HG02642 (cell line): ENCODE measurements around the gene TLR9.
"Not testable (repeated sequence)": the region's sequence is repeated elsewhere in the genome, so short reads cannot be mapped to it uniquely, and the experiment has no call there.

Experiments
- ATAC-seq: cut with Tn5 transposase; IDR thresholded peaks from one replicate; pipeline ENCODE4 v1.9.1; 2021; ENCODE audit warnings: mild to moderate bottlenecking; ENCODE audit not compliant: unreplicated experiment, poor library complexity

The TLR9 gene

GRCh38 chr3:52197842-52198625 is 27.4 kb downstream of the TLR9 start, which contains the start of gene ALAS1:
ALAS1 (plus strand) TSS chr3:52198160; CDS start chr3:52199242, 1,082 bp downstream.
- ATAC-seq: peak; percentile 78

GRCh38 chr3:52197499-52197841 is 28.0 kb downstream of the TLR9 start:
- ATAC-seq: no peak

GRCh38 chr3:52196977-52197376 is 28.5 kb downstream of the TLR9 start:
- no peak for ATAC-seq

GRCh38 chr3:52195823-52196331 is 29.6 kb downstream of the TLR9 start:
- no peak for ATAC-seq

- no peak for ATAC-seq
Measured at GRCh38 chr3:52195291-52195597, 30.2 kb downstream of the TLR9 start.

GRCh38 chr3:52194485-52195290 is 30.8 kb downstream of the TLR9 start:
- ATAC-seq: no peak

GRCh38 chr3:52193065-52193464 is 32.4 kb downstream of the TLR9 start:
- ATAC-seq: no peak

- no peak for ATAC-seq
Measured at GRCh38 chr3:52191663-52192062, 33.8 kb downstream of the TLR9 start.

- ATAC-seq: no peak
Measured at GRCh38 chr3:52190294-52191074, 35.0 kb downstream of the TLR9 start.

GRCh38 chr3:52188556-52188955 is 36.9 kb downstream of the TLR9 start:
- ATAC-seq: no peak

GRCh38 chr3:52186729-52187128 is 38.7 kb downstream of the TLR9 start:
- ATAC-seq: no peak

- no peak for ATAC-seq
Measured at GRCh38 chr3:52185837-52186236, 39.6 kb downstream of the TLR9 start.

GRCh38 chr3:52185311-52185710 is 40.1 kb downstream of the TLR9 start:
- no peak for ATAC-seq

GRCh38 chr3:52184690-52185089 is 40.8 kb downstream of the TLR9 start:
- ATAC-seq: no peak

GRCh38 chr3:52183786-52184445 is 41.5 kb downstream of the TLR9 start:
- no peak for ATAC-seq

GRCh38 chr3:52182691-52183090 is 42.8 kb downstream of the TLR9 start:
- no peak for ATAC-seq

GRCh38 chr3:52182196-52182595 is 43.2 kb downstream of the TLR9 start:
- ATAC-seq: no peak

GRCh38 chr3:52181543-52181942 is 43.9 kb downstream of the TLR9 start:
- ATAC-seq: no peak

- no peak for ATAC-seq
Measured at GRCh38 chr3:52178537-52178936, 46.9 kb downstream of the TLR9 start.

GRCh38 chr3:52178126-52178525 is 47.3 kb downstream of the TLR9 start:
- ATAC-seq: not testable (repeated sequence)
